Endothelial cell of hepatic sinusoid (primary cell): ENCODE results near the gene FPR3.

Source experiments
- in situ Hi-C: cut with HindIII; loops from 2 replicates; pipeline ENCODE4 v1.10.0; 2017; ENCODE audit warnings: low sequenced_read_pairs

The FPR3 gene

DNA sequence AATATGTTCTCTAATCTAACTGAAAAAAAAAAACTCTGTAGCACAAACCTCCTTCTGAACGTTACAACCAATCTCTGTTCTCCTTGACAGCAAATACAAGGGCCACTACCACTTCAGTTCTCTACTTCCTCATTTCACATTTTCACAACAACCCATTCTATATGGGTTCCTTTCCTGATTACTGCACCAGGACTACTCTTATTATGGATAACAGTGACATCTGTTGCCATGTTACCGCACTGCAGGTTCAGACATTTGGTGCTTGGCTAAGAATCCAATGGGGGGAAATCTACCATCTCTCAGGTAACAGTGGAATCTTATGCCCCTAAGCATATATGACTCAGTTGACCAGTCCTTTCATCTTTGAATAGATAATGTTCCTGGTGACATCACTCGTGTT is 11.6 kb upstream of the FPR3 start:
- in situ Hi-C loops = no loop called here

DNA sequence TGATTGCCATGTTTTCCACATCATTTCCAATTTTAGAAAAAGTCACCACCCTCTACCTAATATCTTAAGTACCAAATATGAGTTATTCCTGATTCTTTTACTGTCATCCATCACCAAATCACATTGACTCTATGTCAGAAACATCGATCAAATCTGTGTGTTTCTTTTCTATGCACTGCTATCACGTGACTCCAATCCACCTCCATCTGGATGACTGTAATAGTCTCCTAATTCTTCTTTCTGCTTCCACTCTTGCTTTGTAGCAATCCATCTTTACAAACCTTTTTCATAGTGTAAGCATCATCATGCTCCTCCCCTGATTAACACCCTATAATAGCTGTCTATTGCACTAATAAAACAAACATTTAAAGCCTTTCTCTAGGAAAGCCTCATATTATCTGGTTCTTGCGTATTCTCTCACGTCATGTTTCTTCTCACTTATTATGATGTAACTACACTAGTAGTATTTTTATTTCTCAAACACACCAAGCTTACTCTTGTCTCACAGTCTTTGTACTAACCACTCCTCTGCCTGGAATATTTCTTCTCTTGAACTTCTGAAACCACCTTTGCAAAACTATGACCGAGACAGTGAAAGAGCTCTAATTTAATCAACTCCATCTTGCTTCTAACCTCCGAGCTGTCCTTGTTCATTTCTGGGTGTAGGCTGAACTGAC is 10.7 kb upstream of the FPR3 start:
- in situ Hi-C loops = no loop called here

- in situ Hi-C loops = no loop called here
These were observed 9.9 kb upstream of the FPR3 start for GRCh38 chr19:51784922-51785690.

- in situ Hi-C loops = no loop called here
These were observed 8.1 kb upstream of the FPR3 start for GRCh38 chr19:51786646-51787494.

- in situ Hi-C loops = no loop called here
These were observed 6.9 kb upstream of the FPR3 start for GRCh38 chr19:51788029-51788428.

DNA sequence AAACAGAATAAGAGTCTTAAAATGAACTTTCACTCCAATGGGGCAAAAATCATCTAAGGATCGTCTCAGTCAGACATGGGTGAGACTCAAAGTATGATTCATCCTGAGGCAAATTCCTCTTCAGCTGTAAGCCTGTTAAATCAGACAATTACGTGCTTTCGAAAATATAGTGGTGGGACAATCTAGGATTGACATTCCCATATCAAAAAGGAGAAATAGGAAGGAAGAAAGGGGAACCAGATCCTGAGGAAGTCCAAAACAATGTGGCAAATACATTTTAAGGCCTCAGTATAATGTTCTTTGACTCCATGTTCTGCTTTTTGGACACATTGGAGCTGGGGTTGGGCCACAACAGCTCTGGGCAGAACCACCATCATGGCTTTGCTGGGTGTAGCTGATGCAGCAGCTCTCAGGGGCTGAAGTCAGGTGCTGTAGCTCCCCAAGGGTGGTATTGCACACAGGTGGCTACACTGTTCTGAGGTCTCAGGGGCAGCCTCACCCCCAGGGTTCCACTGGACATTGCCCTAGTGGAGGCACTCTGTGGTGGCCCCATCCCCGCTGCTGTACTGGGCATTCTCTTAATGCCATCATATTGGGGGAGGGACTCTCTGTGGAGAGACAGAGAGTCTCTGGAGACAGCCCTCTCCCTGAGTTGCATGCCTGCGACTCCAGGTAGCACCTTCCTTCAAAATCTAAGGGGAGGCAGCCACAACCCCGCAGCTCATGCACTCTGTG is 5.7 kb upstream of the FPR3 start:
- in situ Hi-C loops = no loop called here

DNA sequence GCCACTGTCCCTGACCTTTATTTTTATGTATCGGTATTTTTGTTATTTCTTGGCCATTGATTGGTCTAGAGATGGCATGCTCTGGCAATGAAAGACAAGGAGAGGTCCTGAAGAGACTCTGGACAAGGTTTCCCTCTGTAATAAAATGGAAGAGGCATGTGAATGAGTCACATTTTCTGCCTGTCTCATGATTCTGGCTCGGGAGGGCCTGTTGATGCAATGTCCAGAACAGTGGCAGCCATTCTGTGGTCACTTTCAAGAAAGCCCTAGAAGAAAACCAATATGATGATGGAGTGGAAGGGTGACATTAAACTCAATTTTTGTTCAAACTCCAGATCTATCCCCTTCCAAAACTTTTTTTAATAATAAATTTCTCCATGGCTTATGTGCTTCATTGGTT is 2.0 kb upstream of the FPR3 start:
- in situ Hi-C loops = no loop called here

- in situ Hi-C loops = no loop called here
These were observed 963 bp upstream of the FPR3 start for GRCh38 chr19:51793994-51794393.

DNA sequence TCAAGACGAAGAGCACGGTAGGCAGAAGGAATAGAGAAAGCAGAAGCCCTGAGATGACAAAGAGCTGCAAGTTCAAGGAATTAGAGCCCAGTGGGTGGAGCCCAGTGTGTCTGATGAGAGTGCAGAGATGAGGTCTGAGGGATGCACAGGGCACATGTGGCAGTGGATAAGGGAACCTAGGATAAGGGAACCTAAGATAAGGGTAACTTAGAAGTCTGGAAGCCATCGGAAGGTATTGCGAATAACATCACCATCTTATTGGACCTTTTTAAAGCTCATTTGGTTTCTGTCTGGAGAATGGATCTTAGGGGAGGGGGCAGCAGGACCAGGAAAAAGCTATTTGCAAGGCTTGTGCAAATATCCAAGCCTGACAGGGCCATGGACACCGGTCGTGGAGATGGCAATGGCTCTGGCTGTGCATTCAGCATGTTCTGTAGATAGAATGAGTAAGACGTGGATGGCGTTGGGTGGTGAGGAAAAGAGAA is 1.3 kb downstream of the FPR3 start:
- in situ Hi-C loops = no loop called here

DNA sequence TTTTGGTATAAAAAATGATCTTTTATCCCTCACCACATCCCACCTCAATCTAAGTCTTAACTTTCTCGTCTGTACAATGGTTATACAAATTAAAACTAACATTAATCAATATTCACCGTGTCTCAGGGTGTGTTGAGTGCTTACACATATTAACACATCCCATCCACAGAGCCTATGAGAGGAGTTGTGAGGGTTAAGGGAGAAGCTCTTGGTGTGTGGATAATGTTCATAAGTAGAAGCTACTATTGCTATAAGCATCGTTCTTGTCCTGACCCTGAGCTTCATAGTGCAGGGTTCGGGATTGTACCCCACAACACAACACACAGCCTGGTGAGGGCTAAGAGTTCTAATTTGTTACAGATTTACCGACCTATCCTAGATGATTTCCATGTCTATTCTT is 2.5 kb downstream of the FPR3 start:
- in situ Hi-C loops = no loop called here

DNA sequence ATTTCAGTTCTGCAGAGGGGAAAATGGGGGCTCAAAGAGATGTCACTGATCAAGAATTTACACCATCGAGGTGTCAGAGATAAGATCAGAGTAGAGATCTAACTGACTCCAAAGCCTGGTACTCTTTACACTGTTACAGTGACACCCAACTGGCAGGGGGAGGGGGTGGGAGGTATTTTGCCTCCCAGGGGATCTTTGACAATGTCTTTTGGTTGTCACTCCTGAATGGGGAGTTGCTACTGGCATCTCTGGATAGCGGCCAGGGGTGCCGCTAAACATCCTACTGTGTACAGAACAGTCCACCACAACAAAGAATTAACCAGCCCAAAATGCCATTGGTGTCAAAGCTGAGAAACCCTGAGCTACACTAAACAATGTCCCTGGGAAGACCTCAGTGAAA is 3.1 kb downstream of the FPR3 start:
- in situ Hi-C loops = no loop called here

GRCh38 chr19:51799034-51799773 is 4.2 kb downstream of the FPR3 start:
- in situ Hi-C loops = no loop called here

GRCh38 chr19:51799774-51800472 is 5.0 kb downstream of the FPR3 start:
- in situ Hi-C loops = no loop called here

GRCh38 chr19:51800473-51801244 is 5.7 kb downstream of the FPR3 start:
- in situ Hi-C loops = no loop called here

DNA sequence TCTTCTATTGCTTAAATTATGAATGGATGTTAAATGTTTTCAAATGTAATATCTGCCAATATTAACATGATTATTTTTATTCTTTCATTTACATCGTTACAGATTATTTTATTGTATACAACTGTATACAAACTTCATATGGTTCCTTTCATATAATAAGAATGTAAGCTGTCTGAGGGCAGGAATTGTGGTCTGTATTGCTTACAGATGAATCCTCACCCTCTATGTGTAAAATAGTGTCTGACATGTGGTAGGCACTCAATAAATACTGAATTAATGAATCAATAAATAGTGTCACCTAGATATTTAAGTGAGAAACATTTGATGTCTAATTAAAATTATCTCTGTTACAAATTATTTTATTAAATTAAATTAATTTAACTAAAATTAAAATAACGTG is 7.8 kb downstream of the FPR3 start:
- in situ Hi-C loops = no loop called here

DNA sequence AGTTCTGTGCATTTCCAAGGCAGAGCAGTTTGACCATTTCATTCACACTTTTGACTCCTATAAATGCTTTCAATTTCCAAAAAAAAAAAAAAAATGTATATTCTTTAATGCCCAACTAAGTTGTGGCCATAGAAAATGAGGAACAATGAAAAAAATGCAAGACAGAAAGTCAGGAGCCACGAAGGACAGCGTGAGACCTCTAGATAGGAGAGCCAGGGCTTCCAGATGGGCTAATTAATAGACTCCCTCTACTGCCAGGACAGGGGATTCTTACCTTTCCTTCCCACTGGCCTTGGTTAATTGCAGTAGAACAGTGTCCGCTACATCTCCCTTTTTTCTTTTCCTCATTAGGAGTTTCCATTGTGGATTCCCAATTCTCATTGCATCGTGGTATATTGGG is 8.6 kb downstream of the FPR3 start:
- in situ Hi-C loops = no loop called here

GRCh38 chr19:51803967-51804366 is 9.0 kb downstream of the FPR3 start:
- in situ Hi-C loops = no loop called here

DNA sequence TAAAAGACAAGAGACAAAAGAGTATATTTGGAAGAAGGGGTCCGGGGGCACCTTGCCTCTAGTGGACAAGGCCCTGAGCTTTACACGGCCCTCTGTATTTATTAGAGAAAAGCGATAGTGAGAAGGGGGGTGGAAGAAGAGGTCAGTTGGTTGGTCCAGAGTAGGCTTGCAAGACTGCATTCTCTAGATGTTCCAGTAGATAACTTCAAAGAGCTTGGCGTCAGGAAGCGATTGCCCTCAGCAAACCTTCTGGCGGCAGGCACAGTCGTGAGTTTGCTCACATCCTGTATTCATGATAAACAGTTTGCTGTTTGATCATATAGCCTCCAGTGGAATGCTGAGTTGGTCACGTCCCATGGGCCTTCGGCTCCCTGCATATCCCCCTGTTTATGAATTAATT is 9.8 kb downstream of the FPR3 start:
- in situ Hi-C loops = loop anchor here (5.0 kb wide), 1 partner anchor 83 kb away; the partner anchor contains the start of gene ZNF577

DNA sequence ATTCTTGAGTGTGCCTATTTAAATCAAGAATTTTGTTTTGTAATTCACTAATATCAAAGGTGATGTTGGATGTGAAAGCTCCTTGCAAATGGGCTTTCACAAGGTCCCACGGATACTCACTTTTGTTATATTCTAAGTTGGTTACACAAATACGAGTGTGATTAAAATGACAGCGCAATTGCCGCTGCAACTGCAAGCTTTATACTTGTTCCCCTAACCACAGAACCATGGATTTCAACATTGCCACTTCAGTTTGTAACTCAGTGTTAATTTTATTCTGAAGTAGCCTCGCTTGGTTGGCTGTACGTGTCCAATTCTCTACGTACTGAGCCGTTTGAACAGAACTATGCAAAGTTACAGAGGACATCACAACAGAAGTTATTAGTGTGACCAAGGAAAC is 10.4 kb downstream of the FPR3 start:
- in situ Hi-C loops = loop anchor here (5.0 kb wide), 1 partner anchor 82 kb away; the partner anchor contains the start of gene ZNF577
